Left ventricle myocardium superior (tissue), 1 donor: ENCODE measurements around the gene ATP2A3. TPM values are rescaled to one million over a fixed set of nuclear protein-coding genes. Genes with fewer than 3 reads are reported as not detected.
"Not testable (repeated sequence)": the region's sequence is repeated elsewhere in the genome, so short reads cannot be mapped to it uniquely, and the experiment has no call there.

Experiments used
- ATAC-seq: fragments of 200-7000 bp; cut with Tn5 transposase; one replicate; pipeline ENCODE4 v1.9.1; 2020; ENCODE audit warnings: mild to moderate bottlenecking, moderate library complexity
- DNase-seq: peaks from one replicate; pipeline ENCODE4 v3.0.0-alpha.2; 2020
- intact Hi-C: fragments of 100-400 bp; cut with micrococcal nuclease; formaldehyde crosslinking; loops from one replicate; pipeline ENCODE4 v1.11.0; 2022
- total RNA-seq: library from RNA; stranded (reverse); fragmentation: NEBNext Ultra II Directional; extraction: Animal tissue kit (Norgen Biotek cat#: 25700); gene quantifications from one replicate; pipeline ENCODE4 v1.2.1, GENCODE V29; 2021
- donor health status: DM: no; HTN: yes; CAD: no; lungs with severe emphysema.

The ATP2A3 gene
- total RNA-seq, 1 donor from 2014 or later: 5.8 TPM

- ATAC-seq: no peak
- intact Hi-C loops: loop anchor here (10.0 kb wide), 1 partner anchor 119 kb away; no protein-coding TSS in a partner anchor
- peak; percentile 13 for DNase-seq
Measured at GRCh38 chr17:3993493-3994220, 29.4 kb upstream of the ATP2A3 start.

GRCh38 chr17:3992370-3992769 lies 28.1 kb upstream of the ATP2A3 start:
- DNase-seq (peak; percentile 6), ATAC-seq (no peak)
- intact Hi-C loops: loop anchor here (10.0 kb wide), 1 partner anchor 118 kb away; no protein-coding TSS in a partner anchor

- not testable (repeated sequence) for ATAC-seq, DNase-seq
- intact Hi-C loops: loop anchor here (10.0 kb wide), 1 partner anchor 117 kb away; no protein-coding TSS in a partner anchor
Measured at GRCh38 chr17:3991699-3992098, 27.5 kb upstream of the ATP2A3 start.

- peak; percentile 6 for DNase-seq
- ATAC-seq: no peak
Measured at GRCh38 chr17:3990386-3991127, 26.3 kb upstream of the ATP2A3 start.

GRCh38 chr17:3989041-3989886 lies 25.0 kb upstream of the ATP2A3 start:
- intact Hi-C loops: no loop called here
- peak; percentile 28 for DNase-seq
- peak; percentile 24 for ATAC-seq

More at GRCh38 chr17:3990386-3991127, 26.3 kb upstream of the ATP2A3 start:
- intact Hi-C loops: loop anchor here (10.0 kb wide), 1 partner anchor 116 kb away; no protein-coding TSS in a partner anchor

GRCh38 chr17:3988297-3989040 lies 24.2 kb upstream of the ATP2A3 start:
- intact Hi-C loops: no loop called here
- DNase-seq (no peak), ATAC-seq (no peak)

- no peak for ATAC-seq
- intact Hi-C loops: no loop called here
Measured at GRCh38 chr17:3986939-3987335, 22.7 kb upstream of the ATP2A3 start.

GRCh38 chr17:3986270-3986938 lies 22.2 kb upstream of the ATP2A3 start:
- intact Hi-C loops: no loop called here
- ATAC-seq (peak; percentile 20), DNase-seq (peak; percentile 25)

More at GRCh38 chr17:3986939-3987335, 22.7 kb upstream of the ATP2A3 start:
- DNase-seq: peak; percentile 3

GRCh38 chr17:3985846-3986245 lies 21.6 kb upstream of the ATP2A3 start:
- no peak for ATAC-seq

GRCh38 chr17:3983606-3984484 lies 19.6 kb upstream of the ATP2A3 start:
- DNase-seq (peak; percentile 39), ATAC-seq (peak; percentile 64)
- intact Hi-C loops: no loop called here

More at GRCh38 chr17:3985846-3986245, 21.6 kb upstream of the ATP2A3 start:
- intact Hi-C loops: no loop called here
- peak; percentile 22 for DNase-seq

- ATAC-seq (no peak), DNase-seq (peak; percentile 17)
- intact Hi-C loops: no loop called here
Measured at GRCh38 chr17:3982541-3983017, 18.3 kb upstream of the ATP2A3 start.

GRCh38 chr17:3982113-3982512 lies 17.9 kb upstream of the ATP2A3 start:
- intact Hi-C loops: no loop called here
- DNase-seq (peak; percentile 25), ATAC-seq (no peak)

- intact Hi-C loops: no loop called here
- ATAC-seq: no peak
- DNase-seq: peak; percentile 17
Measured at GRCh38 chr17:3981455-3981854, 17.2 kb upstream of the ATP2A3 start.

- intact Hi-C loops: no loop called here
- DNase-seq (peak; percentile 24), ATAC-seq (no peak)
Measured at GRCh38 chr17:3980381-3981014, 16.3 kb upstream of the ATP2A3 start.

GRCh38 chr17:3979290-3979611 lies 15.0 kb upstream of the ATP2A3 start:
- intact Hi-C loops: no loop called here
- ATAC-seq (no peak), DNase-seq (peak; percentile 13)

- ATAC-seq (peak; percentile 2), DNase-seq (peak; percentile 28)
- intact Hi-C loops: no loop called here
Measured at GRCh38 chr17:3978421-3979289, 14.4 kb upstream of the ATP2A3 start.
